ENCODE data around the gene TMEM72. TPM values are rescaled to one million over a fixed set of nuclear protein-coding genes. Genes with fewer than 3 reads are reported as not detected.

Gene TMEM72
- polyA plus RNA-seq, 1 experiment: not detected

- TF ChIP-seq, protein P1, sequence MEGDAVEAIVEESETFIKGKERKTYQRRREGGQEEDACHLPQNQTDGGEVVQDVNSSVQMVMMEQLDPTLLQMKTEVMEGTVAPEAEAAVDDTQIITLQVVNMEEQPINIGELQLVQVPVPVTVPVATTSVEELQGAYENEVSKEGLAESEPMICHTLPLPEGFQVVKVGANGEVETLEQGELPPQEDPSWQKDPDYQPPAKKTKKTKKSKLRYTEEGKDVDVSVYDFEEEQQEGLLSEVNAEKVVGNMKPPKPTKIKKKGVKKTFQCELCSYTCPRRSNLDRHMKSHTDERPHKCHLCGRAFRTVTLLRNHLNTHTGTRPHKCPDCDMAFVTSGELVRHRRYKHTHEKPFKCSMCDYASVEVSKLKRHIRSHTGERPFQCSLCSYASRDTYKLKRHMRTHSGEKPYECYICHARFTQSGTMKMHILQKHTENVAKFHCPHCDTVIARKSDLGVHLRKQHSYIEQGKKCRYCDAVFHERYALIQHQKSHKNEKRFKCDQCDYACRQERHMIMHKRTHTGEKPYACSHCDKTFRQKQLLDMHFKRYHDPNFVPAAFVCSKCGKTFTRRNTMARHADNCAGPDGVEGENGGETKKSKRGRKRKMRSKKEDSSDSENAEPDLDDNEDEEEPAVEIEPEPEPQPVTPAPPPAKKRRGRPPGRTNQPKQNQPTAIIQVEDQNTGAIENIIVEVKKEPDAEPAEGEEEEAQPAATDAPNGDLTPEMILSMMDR (IDR thresholded peaks at IDR 0.05; ENCODE audit: insufficient read depth, low read depth, low read length): no peak
- no peaks in the 10 kb centered on the region for H3K36me3 ChIP-seq (ENCODE audit: control insufficient read depth, insufficient read depth, low read length)
- ChIA-PET POLR2A (no interaction called here), CTCF (interaction anchor here (0.7 to 6.0 kb wide), 5 partner anchors 16 to 41 kb away, joined by 3 to 30 read pairs (median 4); no protein-coding TSS in a partner anchor)
- no peak overlapping the region for H3K4me3 ChIP-seq (ENCODE audit: low read depth, low read length)
- no peak for DNase-seq (ENCODE audit: low read depth)
- no peaks in the 10 kb centered on the region for H3K27me3 ChIP-seq (ENCODE audit: control insufficient read depth, insufficient read depth, low read length)
Measured at GRCh38 chr10:44950326-44951225, 39.4 kb downstream of the TMEM72 start.

GRCh38 chr10:44951576-44952226 is 40.6 kb downstream of the TMEM72 start:
- no peak for DNase-seq (ENCODE audit: low read depth)
- Histone ChIP-seq H3K4me3 (ENCODE audit: low read depth, low read length) (no peak overlapping the region), H3K27me3 (ENCODE audit: control insufficient read depth, insufficient read depth, low read length) (no peaks in the 10 kb centered on the region), H3K36me3 (ENCODE audit: control insufficient read depth, insufficient read depth, low read length) (no peaks in the 10 kb centered on the region)
- CTCF ChIA-PET: interaction anchor here (1.2 to 6.0 kb wide), 3 partner anchors 14 to 19 kb away, joined by 3 to 30 read pairs (median 4); no protein-coding TSS in a partner anchor
- POLR2A ChIA-PET: no interaction called here
- TF ChIP-seq, protein P1 (IDR thresholded peaks at IDR 0.05; ENCODE audit: insufficient read depth, low read depth, low read length): no peak

- POLR2A ChIA-PET: no interaction called here
- CTCF ChIA-PET: interaction anchor here (1.1 to 6.0 kb wide), 4 partner anchors 11 to 20 kb away, joined by 3 to 30 read pairs (median 3); no protein-coding TSS in a partner anchor
Measured at GRCh38 chr10:44952779-44953231, 41.7 kb downstream of the TMEM72 start.

DNA sequence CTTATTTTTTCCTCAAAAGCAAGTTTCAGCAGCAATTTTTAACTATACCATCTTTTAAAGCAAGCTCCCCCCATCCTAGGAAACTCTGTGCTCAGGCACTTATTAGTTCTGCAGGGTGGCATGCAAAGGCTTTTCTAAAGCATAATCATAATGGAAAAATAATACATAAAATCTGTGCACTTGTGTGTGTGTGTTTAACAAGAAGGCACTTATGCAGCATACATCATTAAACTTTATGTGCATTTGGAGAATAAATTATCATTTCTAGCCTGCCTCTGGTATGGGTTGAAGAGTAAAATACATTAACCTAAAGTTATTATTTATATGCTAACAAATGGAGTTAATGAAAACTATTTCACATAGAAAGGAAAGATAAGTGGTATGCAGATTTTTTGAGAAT is 42.9 kb downstream of the TMEM72 start:
- CTCF ChIA-PET: interaction anchor here (0.5 to 6.0 kb wide), 2 partner anchors 21 to 45 kb away, joined by 3 to 30 read pairs; no protein-coding TSS in a partner anchor
- DNase-seq (ENCODE audit: low read depth): no peak
- Histone ChIP-seq H3K27me3 (ENCODE audit: control insufficient read depth, insufficient read depth, low read length) (no peaks in the 10 kb centered on the region), H3K4me3 (ENCODE audit: low read depth, low read length) (no peak overlapping the region), H3K36me3 (ENCODE audit: control insufficient read depth, insufficient read depth, low read length) (no peaks in the 10 kb centered on the region)
- TF ChIP-seq, protein P1 (IDR thresholded peaks at IDR 0.05; ENCODE audit: insufficient read depth, low read depth, low read length): no peak
- POLR2A ChIA-PET: no interaction called here

More at GRCh38 chr10:44952779-44953231, 41.7 kb downstream of the TMEM72 start:
- DNase-seq (ENCODE audit: low read depth): no peak
- Histone ChIP-seq H3K4me3 (ENCODE audit: low read depth, low read length) (no peak overlapping the region), H3K36me3 (ENCODE audit: control insufficient read depth, insufficient read depth, low read length) (no peaks in the 10 kb centered on the region), H3K27me3 (ENCODE audit: control insufficient read depth, insufficient read depth, low read length) (no peaks in the 10 kb centered on the region)
- TF ChIP-seq, protein P1 (IDR thresholded peaks at IDR 0.05; ENCODE audit: insufficient read depth, low read depth, low read length): no peak

- Histone ChIP-seq H3K36me3 (ENCODE audit: control insufficient read depth, insufficient read depth, low read length) (no peaks in the 10 kb centered on the region), H3K27me3 (ENCODE audit: control insufficient read depth, insufficient read depth, low read length) (no peaks in the 10 kb centered on the region), H3K4me3 (ENCODE audit: low read depth, low read length) (no peak overlapping the region)
- ChIA-PET POLR2A (no interaction called here), CTCF (interaction anchor here (6.0 kb wide), 1 partner anchor 22 kb away, joined by 30 read pairs; no protein-coding TSS in a partner anchor)
- TF ChIP-seq, protein P1 (IDR thresholded peaks at IDR 0.05; ENCODE audit: insufficient read depth, low read depth, low read length): no peak
- DNase-seq (ENCODE audit: low read depth): no peak
Measured at GRCh38 chr10:44954962-44955361, 43.8 kb downstream of the TMEM72 start.

Data from BJ (cell line).